ENCODE data around the gene CCDC192.
A peak's percentile ranks its signal among the peaks of the same experiment; 100 is the strongest.

Gene CCDC192

DNA sequence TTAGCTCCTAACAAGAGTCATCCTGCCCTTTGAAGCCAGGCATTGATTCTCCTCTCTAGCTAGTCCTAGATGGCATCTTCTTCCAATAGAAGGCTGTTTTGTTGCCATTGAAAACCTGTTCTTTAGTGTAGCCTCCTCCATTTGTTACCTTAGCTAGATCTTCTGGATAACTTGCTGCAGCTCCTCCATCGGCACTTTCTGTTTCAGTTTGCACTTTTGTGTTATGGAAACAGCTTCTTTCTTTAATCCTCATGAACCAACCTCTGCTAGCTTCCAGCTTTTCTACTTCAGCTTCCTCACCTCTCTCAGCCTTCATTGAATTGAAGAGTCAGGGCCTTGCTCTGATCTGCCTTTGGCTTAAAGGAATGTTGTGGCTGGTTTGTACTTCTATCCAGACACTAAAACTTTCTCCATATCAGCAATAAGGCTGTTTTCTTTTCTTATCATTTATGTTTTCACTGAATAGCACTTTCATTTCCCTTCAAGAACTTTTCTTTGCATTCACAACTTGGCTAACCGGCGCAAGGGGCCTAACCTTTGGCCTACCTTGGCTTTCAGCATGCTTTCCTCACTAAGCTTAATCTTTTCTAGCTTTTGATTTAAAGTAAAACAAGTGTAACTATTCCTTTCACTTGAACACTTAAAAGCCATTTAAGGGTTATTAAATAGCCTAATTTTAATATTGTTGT, 213.8 kb downstream of the CCDC192 start:
- ChIA-PET CTCF (no interaction called here), POLR2A (no interaction called here)
- Histone ChIP-seq H3K27ac (ENCODE audit: extremely low read depth, low read depth, low read length) (no peak overlapping the region), H3K4me1 (ENCODE audit: control insufficient read depth, insufficient read depth, low read length) (no peaks in the 10 kb centered on the region), H3K4me3 (ENCODE audit: low read depth, low read length) (no peak overlapping the region), H3K36me3 (ENCODE audit: control insufficient read depth in 2 of 2, insufficient read depth in 1 of 2, low read length in 2 of 2) (no peaks in the 10 kb centered on the region), H3K9me3 (ENCODE audit: control insufficient read depth, insufficient read depth, low read depth, low read length) (no peaks in the 10 kb centered on the region)
- TF ChIP-seq PRDM1 (tag by site-specific recombination; IDR thresholded peaks at IDR 0.05) = peak; percentile 78
- no peak for TF ChIP-seq ZNF768 (tag by site-specific recombination; IDR thresholded peaks at IDR 0.05)

DNA sequence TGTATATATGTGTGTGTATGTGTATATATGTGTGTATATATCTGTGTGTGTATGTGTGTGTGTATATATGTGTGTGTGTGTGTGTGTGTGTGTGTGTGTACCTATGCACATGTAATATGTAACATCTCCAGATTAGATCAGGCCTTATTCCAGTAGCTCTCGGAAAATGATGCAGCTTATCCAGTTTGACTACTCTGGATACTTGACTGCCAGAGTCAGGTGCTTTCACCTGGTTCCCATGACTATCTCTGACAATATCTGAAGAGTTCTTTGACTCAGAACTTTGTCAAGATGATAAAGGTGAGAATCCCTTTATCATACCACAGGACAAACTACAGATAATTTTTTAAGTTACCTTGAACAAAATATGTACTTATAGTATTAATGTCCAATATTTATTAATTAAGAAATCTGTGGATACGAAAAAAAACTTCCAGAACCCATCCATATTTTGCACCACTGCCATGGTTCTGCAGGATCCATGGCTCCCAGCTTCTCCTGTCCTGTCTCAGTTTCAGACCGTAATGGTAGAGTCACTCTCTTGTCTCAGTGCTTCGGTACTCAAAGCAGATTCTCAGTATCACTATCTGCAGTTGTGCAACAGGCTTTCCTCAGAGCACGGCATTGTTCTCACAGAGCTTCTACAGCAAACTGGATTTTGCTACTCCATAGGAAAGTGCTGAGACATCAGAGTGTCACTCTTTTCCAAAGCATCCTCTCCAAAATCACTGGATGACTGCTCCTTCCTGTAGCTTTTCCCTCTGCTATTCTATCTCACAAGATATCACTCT, 216.0 kb downstream of the CCDC192 start:
- Histone ChIP-seq H3K27ac (ENCODE audit: extremely low read depth, low read depth, low read length) (no peak overlapping the region), H3K36me3 (ENCODE audit: control insufficient read depth in 2 of 2, insufficient read depth in 1 of 2, low read length in 2 of 2) (no peaks in the 10 kb centered on the region), H3K4me1 (ENCODE audit: control insufficient read depth, insufficient read depth, low read length) (peaks cover under 1% of the 10 kb centered on the region; the same call in 1 of the 2 replicates), H3K4me3 (ENCODE audit: low read depth, low read length) (no peak overlapping the region), H3K9me3 (ENCODE audit: control insufficient read depth, insufficient read depth, low read depth, low read length) (no peaks in the 10 kb centered on the region)
- ChIA-PET CTCF (interaction anchor here (0.6 to 0.7 kb wide), 2 partner anchors 15 to 163 kb away, joined by 3 read pairs; no protein-coding TSS in a partner anchor), POLR2A (no interaction called here)
- TF ChIP-seq ZNF2 (tag by site-specific recombination; IDR thresholded peaks at IDR 0.05) = no peak
- TF ChIP-seq SP2 (tag by site-specific recombination; IDR thresholded peaks at IDR 0.05) = no peak
- no peak for TF ChIP-seq ZNF561 (tag by site-specific recombination; IDR thresholded peaks at IDR 0.05; ENCODE audit: borderline replicate concordance)
- TF ChIP-seq, protein P1, sequence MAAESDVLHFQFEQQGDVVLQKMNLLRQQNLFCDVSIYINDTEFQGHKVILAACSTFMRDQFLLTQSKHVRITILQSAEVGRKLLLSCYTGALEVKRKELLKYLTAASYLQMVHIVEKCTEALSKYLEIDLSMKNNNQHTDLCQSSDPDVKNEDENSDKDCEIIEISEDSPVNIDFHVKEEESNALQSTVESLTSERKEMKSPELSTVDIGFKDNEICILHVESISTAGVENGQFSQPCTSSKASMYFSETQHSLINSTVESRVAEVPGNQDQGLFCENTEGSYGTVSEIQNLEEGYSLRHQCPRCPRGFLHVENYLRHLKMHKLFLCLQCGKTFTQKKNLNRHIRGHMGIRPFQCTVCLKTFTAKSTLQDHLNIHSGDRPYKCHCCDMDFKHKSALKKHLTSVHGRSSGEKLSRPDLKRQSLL (tag by site-specific recombination; IDR thresholded peaks at IDR 0.05) = no peak
- no peak for TF ChIP-seq ZNF223 (tag by site-specific recombination; IDR thresholded peaks at IDR 0.05)
- TF ChIP-seq ZNF626 (tag by site-specific recombination; IDR thresholded peaks at IDR 0.05) = no peak
- no peak for TF ChIP-seq ZNF629 (tag by site-specific recombination; IDR thresholded peaks at IDR 0.05)

DNA sequence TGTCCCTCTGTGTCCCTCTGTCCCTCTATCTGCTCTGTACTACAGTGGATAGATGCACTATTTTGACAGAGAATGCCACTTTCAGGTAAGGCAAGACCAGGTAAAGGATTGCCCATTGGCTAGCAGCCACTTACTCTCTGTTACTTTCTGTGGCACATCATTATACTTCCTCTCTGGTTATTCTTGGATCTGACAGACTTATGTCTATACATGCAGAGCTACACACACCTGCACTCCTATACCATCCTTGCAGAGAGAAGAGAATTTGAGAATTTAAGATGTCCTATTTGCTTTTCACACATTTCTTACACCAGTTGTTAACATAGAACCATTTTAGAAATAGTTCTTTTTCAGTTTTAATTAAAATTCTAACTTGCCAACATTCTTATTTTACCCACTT, 216.6 kb downstream of the CCDC192 start:
- peaks cover 5% of the 10 kb centered on the region for H3K4me1 ChIP-seq (ENCODE audit: control insufficient read depth, insufficient read depth, low read length)
- H3K27ac ChIP-seq (ENCODE audit: extremely low read depth, low read depth, low read length) = no peak overlapping the region
- no peaks in the 10 kb centered on the region for H3K36me3 ChIP-seq (ENCODE audit: control insufficient read depth in 2 of 2, insufficient read depth in 1 of 2, low read length in 2 of 2)
- ChIA-PET POLR2A (no interaction called here), CTCF (interaction anchor here (0.6 to 0.7 kb wide), 2 partner anchors 15 to 163 kb away, joined by 3 read pairs; no protein-coding TSS in a partner anchor)
- no peaks in the 10 kb centered on the region for H3K9me3 ChIP-seq (ENCODE audit: control insufficient read depth, insufficient read depth, low read depth, low read length)
- TF ChIP-seq YY1 (tag by site-specific recombination; IDR thresholded peaks at IDR 0.05) = no peak
- no peak for TF ChIP-seq OVOL3 (tag by site-specific recombination; IDR thresholded peaks at IDR 0.05)
- no peak for TF ChIP-seq ZNF155 (tag by site-specific recombination; IDR thresholded peaks at IDR 0.05)
- TF ChIP-seq ZNF140 (tag by site-specific recombination; IDR thresholded peaks at IDR 0.05) = no peak
- TF ChIP-seq ZNF544 (tag by site-specific recombination; IDR thresholded peaks at IDR 0.05) = no peak
- TF ChIP-seq ZNF404 (tag by site-specific recombination; IDR thresholded peaks at IDR 0.05) = no peak
- no peak for TF ChIP-seq ZNF157 (tag by site-specific recombination; IDR thresholded peaks at IDR 0.05)
- TF ChIP-seq, protein P2, sequence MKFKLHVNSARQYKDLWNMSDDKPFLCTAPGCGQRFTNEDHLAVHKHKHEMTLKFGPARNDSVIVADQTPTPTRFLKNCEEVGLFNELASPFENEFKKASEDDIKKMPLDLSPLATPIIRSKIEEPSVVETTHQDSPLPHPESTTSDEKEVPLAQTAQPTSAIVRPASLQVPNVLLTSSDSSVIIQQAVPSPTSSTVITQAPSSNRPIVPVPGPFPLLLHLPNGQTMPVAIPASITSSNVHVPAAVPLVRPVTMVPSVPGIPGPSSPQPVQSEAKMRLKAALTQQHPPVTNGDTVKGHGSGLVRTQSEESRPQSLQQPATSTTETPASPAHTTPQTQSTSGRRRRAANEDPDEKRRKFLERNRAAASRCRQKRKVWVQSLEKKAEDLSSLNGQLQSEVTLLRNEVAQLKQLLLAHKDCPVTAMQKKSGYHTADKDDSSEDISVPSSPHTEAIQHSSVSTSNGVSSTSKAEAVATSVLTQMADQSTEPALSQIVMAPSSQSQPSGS (tag by site-specific recombination; IDR thresholded peaks at IDR 0.05; ENCODE audit: low read depth) = no peak
- TF ChIP-seq ZNF112 (tag by site-specific recombination; IDR thresholded peaks at IDR 0.05) = no peak
- TF ChIP-seq GLIS1 (tag by site-specific recombination; IDR thresholded peaks at IDR 0.05) = no peak
- TF ChIP-seq ZNF629 (tag by site-specific recombination; IDR thresholded peaks at IDR 0.05) = no peak
- no peak for TF ChIP-seq GLI4 (tag by site-specific recombination; IDR thresholded peaks at IDR 0.05)
- no peak for TF ChIP-seq ZFHX2 (tag by site-specific recombination; conservative IDR thresholded peaks at IDR 0.05)
- TF ChIP-seq ZNF324 (tag by site-specific recombination; IDR thresholded peaks at IDR 0.05) = no peak
- TF ChIP-seq, protein P3, sequence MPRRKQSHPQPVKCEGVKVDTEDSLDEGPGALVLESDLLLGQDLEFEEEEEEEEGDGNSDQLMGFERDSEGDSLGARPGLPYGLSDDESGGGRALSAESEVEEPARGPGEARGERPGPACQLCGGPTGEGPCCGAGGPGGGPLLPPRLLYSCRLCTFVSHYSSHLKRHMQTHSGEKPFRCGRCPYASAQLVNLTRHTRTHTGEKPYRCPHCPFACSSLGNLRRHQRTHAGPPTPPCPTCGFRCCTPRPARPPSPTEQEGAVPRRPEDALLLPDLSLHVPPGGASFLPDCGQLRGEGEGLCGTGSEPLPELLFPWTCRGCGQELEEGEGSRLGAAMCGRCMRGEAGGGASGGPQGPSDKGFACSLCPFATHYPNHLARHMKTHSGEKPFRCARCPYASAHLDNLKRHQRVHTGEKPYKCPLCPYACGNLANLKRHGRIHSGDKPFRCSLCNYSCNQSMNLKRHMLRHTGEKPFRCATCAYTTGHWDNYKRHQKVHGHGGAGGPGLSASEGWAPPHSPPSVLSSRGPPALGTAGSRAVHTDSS (tag by site-specific recombination; IDR thresholded peaks at IDR 0.05) = no peak
- TF ChIP-seq ZNF830 (tag by site-specific recombination; IDR thresholded peaks at IDR 0.05; ENCODE audit: low read depth) = no peak
- no peak for TF ChIP-seq ZNF184 (tag by site-specific recombination; IDR thresholded peaks at IDR 0.05)
- no peak for TF ChIP-seq ZNF394 (tag by site-specific recombination; IDR thresholded peaks at IDR 0.05; ENCODE audit: borderline replicate concordance)
- TF ChIP-seq GLIS2 (tag by site-specific recombination; IDR thresholded peaks at IDR 0.05) = no peak
- no peak for TF ChIP-seq ZNF473 (tag by site-specific recombination; IDR thresholded peaks at IDR 0.05)
- no peak overlapping the region for H3K4me3 ChIP-seq (ENCODE audit: low read depth, low read length)
